DMS79 treated with DMSO at 0.1 percent for 48 hours (cell line): ENCODE data around the gene ETV2.
"Not testable (repeated sequence)": the region's sequence is repeated elsewhere in the genome, so short reads cannot be mapped to it uniquely, and the experiment has no call there.

ENCODE experiments used
- DNase-seq: peaks from one replicate; lab custom pipeline; 2025; lab: John Stamatoyannopoulos, UW

The ETV2 gene

DNA sequence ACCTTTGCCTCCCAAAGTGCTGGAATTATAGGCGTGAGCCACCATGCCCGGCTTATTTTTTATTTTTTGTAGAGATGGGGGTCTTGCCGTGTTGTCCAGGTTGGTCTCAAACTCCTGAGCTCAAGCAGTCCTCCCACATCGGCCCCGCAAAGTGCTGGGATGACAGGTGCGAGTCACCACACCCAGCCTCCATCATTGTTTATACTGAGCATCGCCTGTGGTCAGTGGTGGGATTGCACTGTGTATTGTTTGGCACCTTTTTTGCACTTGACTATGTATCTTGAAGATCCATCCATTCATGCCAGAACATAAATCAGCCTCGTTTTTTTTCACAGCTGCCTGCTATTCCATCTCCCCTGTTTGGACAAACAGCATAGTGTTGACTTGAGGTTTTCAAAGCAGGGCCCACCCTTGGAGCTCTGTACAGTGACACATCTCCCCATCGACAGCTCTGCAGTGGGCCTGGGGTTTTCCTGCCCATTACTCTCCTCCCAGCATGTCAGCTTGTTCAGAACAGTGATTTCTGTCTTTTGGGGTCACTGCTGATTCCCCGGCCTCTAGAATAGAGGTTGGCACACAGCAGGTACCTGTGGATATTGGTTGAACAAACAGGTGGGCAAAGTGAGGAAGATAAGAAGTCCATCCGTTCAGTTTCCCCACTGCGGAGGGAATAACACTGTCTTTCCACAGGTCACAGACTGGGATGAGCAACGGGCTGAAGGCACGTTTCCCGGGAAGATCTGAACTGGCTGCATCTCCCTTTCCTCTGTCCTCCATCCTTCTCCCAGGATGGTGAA is 16.6 kb downstream of the ETV2 start:
- DNase-seq, result no peak

DNA sequence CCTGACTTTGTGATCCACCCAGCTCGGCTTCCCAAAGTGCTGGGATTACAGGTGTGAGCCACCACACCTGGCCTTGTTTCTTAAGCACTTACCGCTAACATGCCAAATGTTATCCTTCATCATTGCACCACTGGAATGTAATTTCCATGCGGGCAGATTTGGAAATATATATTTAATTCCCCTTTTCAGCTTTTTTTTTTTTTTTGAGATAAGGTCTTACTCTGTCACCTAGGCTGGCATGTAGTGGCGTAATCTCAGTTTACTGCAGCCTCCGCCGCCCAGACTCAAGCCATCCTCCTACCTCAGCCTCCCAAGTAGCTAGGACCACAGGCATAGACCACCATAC is 20.4 kb downstream of the ETV2 start:
- no peak for DNase-seq

DNA sequence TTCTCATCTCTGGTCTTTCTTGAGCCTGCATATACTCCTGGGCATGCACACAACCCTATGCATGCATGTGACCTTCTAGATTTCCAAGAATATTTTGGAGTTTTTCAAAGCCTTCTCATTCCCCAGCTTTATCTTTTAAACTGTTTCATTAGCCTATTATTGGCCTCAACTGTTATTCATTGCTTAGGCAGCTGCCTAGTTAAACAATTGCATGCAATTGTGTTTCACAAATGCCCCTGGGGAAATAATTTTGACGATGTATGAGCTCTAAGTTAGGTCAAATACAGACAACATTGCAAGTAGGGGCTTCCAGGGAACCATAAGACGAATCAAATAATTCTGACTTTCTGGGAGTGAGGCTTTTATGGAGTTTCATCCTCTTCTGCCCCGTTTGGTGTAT is 22.4 kb downstream of the ETV2 start:
- no peak for DNase-seq

DNA sequence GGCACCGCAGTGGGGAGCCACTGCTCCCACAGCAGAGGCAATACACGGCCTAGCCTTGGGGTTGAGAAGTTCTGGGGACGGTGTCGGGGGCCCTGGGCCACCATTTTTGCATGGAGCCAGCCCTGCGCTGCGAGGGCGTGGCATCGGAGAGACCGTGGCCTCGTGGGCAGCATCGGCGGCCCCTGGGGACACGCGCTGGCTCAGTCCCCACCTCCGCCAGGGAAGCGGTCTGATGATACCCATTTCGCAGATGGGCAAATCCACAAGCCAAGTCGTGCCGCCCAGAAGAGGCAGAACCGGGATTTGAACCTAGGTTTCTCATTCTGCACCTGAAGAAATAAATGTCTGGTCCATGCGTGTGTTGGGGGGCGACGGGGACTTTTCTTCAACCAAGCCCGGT is 23.6 kb downstream of the ETV2 start:
- DNase-seq, result no peak

DNA sequence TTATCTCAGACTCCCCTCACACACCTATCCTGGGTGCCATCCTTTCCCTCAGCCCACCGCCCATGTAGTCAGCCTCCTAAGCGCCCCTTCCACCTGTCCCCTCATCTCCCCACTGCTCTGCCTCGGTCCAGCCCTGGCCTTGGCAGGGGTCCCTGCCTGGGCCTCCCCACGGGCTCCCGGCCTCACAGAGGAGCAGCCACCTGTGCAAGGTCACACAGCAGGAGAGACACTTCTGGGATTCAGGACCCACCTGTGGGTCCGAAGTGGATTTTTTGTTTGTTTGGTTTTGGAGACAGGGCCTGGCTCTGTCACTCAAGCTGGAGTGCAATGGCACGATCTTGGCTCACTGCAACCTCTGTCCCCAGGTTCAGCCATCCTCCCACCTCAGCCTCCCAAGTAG is 24.1 kb downstream of the ETV2 start:
- DNase-seq, result no peak

DNA sequence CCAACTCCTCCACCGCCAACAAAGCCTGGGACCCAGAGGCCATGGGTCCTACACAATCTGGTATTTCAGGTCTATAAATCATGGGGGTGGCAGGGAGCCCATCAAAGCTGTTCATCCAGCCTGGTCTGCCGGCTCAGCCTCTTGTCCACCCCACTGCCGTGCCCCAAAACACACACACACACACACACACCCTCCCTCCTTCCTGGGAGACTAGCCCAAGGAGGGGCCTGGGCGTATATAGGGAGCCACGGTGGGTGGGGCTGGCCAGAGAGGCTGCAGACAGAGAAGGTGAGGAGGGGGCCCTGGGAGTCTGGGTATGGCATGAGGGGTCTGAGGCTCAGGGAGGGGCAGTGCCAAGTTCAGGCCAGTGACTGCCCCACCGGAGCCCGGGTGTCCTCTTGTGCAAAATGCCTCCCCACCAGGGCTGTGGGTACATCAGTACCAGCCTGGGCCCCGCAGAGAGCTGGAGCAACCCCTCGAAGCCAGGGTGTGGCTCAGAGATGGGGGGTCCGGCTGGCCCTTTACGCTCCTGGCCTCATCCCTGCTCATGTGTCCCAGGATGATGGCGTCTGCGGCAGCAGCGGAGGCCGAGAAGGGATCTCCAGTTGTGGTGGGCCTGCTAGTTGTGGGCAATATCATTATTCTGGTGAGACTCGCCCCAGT is 24.8 kb downstream of the ETV2 start, which contains the start of gene UPK1A:
UPK1A (plus strand) TSS at position 267 of the 663 bp plus-strand sequence; CDS start at position 563, 296 bp downstream.
- DNase-seq, result no peak

DNA sequence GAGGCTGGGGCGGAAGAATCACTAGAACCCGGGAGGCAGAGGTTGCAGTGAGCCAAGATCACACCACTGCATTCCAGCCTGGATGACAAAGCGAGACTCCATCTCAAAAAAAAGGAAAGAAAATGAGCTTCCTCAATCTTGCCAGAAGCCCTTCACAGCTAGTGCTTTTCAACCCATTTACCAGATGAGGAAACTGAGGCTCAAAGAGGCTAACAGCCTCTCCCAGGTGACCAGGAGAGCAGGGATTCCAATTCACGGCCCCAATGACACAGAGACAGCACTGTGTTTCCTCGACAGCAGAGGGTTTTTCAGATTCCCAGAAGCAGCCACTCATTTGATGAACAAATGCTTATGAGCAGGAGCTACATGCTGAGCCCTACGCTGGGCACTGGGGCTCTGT is 28.0 kb downstream of the ETV2 start:
- no peak for DNase-seq

DNA sequence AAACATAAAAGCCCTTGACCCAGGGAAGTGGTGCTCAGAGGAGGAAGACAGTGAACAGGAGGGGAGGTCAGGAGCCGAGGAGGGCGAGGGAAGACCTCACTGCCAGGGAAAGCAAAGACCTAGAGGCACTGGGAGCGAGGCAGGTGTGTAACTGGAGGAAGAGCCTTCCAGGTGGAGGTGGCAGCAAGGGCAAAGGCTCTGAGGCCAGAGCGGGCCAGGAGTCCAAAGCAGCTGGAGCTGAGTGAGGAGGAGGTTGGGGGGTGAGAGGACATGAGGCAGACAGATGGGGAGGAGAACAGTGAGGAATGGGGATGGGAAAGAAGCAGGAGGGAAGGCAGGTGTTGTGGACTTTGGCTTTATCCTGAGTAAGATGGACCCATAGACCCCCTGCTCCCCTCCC is 28.4 kb downstream of the ETV2 start:
- DNase-seq, result no peak

DNA sequence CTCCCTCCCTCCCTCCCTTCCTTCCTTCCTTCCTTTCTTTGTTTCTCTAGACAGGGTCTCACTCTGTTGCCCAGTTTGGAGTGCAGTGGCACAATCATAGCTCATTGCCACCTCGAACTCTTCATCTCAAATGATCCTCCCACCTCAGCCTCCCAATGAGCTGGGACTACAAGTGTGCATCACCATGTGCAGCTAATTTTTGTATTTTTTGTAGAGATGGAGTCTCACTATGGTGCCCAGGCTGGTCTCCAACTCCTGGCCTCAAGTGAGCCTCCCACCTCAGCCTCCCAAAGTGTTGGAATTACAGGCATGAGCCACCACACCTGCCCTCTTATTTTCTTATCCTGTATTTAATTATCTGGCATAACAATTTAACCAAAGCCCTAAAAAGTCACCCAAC is 29.1 kb downstream of the ETV2 start:
- no peak for DNase-seq

DNA sequence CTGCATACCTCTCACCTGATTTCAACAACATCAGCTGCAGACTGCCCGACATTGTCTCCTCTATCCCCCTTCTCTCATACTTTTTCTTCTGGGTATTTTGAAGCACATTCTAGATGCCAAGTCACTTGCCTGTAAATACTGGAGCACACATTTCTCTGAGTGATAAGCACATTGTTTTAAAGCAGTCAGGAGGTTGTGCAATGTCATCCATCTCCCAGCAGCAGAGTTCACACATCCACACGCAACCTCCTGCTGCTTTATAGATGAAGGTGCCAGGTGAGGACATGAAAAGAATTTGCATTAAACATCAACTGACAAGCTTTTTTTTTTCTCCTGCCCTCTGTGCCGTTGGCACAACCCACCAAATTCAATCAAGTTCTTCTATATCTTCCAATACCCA is 30.3 kb downstream of the ETV2 start:
- no peak for DNase-seq

DNA sequence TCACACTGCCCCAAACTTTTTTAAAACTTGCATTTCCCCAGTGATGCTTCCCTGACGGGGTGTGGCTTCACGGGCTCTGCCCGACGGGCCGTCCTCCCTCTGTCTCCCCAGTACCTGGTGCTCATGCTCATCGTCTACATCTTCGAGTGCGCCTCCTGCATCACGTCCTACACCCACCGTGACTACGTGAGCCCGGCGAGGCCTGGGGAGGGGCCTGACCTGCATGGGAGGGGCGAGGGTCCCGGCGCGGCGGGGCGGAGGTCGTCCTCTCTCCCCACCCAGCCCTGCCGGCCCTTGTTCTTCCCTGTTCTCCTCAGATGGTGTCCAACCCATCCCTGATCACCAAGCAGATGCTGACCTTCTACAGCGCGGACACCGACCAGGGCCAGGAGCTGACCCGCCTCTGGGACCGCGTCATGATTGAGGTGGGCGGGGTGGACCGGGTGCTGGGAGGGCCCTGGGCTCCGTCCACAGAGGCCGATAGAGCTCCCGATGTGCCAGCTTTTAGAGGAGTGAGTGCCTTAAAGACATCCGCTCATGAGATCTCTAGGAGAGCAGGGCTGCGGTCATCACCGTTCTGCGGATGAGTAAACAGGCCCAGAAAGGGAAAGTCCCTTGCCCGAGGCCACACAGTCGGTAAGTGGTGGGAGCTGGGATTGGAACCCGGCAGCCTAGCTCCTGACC is 31.7 kb downstream of the ETV2 start:
- no peak for DNase-seq

DNA sequence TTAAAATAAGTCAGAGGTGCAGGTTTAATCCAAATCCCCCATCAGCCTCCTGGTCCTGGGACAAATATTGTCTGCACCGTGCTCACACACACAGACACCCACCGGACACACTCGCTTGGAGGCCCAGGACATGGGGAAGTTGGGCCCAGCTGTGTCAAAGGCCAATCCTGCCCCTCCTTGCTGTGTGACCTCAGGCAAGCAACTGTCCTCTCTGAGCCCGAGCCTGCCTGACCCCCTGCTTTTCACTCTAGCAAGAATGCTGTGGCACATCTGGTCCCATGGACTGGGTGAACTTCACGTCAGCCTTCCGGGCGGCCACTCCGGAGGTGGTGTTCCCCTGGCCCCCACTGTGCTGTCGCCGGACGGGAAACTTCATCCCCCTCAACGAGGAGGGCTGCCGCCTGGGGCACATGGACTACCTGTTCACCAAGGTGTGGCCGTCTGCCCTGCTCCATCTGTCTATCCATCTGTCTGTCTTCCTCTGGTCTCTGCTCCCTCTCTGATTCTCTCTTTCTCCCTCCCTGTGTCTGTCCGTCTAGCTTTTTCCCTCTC is 34.1 kb downstream of the ETV2 start:
- DNase-seq, result no peak

DNA sequence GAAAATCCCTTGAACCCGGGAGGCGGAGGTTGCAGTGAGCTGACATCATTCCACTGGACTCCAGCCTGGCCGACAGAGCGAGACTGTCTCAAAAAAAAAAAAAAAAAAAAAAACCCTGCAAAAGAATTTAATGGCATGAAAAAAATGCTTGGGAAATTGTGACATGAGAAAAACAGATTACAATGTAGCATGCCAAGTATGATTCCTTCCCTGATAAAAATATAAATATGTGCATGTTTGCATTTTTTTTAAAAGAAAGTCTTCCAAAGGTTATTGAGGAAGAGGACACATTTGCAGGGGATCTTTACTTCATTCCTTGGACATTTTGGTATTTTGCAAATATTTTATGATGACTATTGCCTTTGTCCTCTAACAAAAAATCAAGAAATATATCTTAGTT is 48.3 kb downstream of the ETV2 start:
- no peak for DNase-seq

DNA sequence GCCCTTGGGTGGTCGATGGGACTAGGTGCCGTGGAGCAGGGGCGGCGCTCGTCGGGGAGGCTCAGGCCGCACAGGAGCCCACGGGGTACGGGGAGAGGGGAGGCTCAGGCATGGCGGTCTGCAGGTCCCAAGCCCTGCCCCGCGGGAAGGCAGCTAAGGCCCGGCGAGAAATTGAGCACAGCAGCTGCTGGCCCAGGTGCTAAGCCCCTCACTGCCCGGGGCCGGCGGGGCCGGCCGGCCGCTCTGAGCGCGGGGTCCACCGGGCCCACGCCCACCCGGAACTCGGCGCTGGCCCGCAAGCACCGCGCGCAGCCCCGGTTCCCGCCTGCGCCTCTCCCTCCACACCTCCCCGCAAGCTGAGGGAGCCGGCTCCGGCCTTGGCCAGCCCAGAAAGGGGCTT is 49.6 kb downstream of the ETV2 start:
- DNase-seq, result not testable (repeated sequence)

DNA sequence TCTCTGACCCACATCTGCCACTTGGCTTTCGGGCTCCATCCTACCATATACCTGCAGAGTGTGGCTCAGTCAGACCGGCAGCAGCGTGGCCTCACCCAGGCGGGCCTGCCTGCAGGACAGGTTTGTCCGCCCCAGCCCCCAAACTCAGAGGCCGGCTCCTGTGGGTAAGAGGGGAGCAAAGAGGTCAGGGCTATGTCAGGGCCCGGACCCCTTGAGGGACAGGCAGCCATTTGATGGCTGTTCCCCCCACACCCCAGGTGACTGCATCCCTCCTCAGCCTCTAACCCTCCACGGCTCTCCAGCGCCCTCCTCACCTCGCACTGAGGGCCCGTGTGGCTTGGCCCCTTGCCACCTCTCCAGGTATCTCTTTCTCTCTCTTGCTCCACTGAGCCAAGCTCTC is 50.5 kb downstream of the ETV2 start:
- no peak for DNase-seq

DNA sequence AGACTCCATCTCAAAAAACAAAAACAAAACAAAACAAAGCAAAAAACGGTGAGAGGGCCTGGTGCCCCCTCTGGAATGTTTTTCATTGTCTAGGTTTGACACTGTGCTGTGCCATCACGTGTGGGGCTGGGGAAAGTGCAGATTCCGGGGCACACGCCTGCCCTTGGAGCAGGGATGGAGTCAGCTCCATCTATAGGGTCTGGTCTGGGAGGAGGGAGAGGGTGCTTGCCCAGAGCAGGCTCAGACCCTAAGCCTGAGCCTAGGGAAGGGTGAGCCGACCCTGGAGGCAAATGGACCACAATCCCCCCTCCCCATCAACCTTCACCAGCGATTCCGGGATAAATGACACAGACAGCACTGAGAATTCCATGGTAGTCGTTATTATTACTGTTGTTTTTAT is 51.9 kb downstream of the ETV2 start:
- no peak for DNase-seq

DNA sequence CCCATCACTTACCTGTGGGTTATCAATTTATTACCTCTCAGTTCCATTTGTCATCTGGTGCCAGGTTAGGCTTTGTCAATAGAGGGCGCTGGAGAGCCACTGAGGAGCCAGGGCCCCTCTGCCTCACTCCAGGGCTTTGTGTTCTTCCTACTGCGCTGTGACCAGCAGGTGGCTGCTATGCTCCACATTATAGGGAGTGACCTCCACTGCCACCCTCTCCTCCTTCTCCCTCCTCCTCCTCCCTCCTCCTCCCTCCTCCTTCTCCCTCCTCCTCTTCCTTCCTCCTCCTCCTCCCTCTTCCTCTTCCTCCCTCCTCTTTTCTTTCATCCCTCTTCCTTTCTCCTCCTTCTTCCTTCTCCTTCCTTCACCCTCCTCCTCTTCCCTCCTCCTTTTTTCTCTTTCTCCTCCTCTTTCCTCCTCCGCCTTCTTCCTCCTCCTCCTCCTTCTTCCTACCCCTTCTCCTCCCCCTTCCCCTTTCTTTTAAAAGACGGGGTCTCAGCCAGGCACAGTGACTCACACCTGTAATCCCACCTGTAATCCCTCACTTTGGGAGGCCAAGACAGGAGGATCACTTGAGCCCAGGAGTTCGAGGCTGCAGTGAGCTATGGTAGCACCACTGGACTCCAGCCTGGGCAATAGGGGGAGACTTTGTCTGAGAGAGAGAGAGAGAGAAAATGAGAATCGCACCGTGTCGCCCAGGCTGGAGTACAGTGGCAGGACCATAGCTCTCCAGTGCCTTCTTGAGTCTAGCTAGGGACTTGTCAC is 52.5 kb downstream of the ETV2 start:
- DNase-seq, result peak; percentile 83
